NCI-H1105 treated with DMSO at 0.1 percent for 48 hours (cell line): ENCODE data around the gene TMEM218.
"Not testable (repeated sequence)": the region's sequence is repeated elsewhere in the genome, so short reads cannot be mapped to it uniquely, and the experiment has no call there.

Source experiments
- DNase-seq: peaks from one replicate; lab custom pipeline; 2025; lab: John Stamatoyannopoulos, UW

The TMEM218 gene

DNA sequence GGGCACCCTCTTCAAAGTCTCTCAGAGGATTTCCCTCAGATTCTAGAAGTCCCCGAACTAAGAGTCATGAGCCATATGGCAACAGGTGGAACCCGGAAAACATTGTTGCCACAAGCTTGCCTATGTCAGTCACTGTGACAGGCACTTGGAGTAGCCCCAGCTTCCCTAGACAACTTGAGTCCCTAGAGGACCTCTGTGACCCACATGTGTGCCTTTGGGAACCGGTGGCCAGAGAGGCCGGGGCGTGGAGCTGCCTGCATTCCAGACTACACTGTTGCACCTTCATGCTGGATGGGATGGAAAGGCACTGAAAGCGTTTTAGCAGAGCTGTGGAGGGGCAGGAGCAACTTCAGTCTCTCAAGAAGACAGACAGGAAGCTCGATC, 36.2 kb downstream of the TMEM218 start:
- no peak for DNase-seq

DNA sequence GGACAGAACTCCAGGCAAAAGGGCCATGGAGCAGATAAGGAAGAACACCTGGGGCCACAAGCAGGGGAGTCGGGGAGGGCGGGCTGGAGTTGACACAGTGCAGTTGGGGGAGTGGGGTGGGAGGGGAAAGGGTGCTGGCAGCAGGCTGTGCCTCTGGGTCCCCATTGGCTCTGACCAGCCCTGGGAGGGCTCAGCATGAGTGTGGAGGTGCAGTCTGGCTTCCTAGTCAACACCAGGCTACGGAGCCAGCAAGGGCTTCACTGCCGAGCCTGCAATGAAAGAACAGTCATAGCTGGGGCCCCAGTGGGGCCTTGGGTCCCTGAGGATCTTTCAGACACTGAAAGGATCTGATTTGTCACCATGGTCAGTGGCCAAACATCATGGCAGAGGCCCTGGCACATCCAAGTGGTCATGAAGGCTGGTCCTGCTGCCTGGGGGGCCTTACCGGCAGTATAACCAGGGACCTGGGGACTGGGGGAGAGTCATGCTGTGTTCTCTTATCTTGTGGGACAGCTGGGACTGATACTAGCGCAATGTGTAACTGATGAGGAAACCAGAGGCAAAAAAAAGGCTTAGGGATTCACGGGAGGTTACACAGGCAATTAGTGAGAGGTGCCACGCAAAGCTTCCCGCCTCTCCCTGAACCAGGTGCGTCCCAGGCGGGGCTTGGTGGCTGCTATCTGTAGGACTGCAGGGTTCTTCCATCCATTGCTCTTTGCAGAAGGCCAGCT, 36.8 kb downstream of the TMEM218 start:
- DNase-seq = no peak

DNA sequence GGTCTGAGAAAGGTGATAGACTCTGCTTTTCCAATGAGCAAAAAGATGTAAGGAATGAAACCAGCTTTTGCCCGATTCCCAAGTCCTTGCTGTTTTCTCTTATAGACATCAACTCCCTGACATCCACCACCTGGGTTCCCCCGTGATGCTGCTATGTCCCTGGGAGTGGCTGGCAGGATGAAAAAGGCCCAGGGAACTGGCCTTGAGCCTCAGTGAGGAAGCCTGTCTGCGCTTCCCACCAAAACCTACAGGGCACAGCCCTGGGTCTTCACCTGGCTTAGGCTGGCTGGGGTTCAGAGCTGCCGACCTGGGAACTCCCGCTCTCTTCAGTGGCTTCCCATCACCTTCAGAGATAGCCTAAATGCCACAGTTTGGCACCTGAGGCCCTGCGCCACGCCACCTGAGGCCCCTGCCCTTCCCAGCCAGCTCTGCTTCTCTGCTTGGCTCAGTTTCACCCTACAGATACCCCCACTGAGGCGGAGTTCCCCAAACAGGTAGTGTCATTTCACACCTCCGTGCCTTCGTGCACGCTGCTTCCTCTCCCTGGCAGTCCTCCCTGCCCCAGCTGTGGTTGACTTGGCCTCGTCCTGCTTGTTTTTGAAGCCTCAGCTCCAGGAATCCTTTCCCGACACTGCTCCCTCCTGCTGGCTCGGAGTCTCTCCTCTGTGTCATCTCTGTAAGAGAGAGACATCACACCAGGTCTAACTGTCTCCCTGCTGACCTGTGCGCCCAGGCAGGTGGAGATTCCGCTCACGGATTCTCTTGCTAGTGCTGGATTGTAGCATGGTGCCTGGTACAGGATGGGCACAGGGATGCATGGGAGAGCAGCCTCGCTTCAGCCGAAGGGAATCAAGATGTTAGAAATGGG, 37.6 kb downstream of the TMEM218 start:
- no peak for DNase-seq

DNA sequence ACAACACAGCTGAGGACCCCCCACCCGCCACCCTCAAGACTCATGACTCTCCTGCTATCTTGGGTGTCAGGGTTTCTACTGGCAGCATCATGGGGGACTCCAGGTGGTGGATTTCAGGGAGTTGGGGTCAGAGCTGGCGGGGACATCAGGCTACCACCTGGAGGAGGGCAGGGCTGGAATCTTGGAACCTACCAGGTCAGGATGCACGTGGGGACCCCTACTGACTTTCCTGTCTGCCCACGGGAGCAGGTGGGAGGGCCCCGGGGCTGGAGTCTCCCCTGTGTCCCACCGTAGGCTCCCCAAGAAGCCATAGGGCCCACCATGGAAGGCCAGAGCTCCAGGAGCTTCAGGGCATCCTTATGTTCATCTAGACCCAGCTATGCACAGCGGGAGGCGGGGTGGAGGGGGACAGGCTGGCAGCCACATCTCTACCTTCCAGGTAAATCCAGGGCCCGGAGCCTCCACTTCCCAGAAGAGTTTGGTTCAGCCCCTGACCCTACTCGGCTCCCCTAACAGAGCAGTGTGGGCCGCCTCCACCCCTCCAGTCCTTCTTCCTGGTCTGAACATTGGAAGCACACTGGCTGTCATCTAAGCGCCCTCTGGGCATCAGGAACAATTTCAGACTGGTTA, 38.4 kb downstream of the TMEM218 start:
- DNase-seq = no peak

DNA sequence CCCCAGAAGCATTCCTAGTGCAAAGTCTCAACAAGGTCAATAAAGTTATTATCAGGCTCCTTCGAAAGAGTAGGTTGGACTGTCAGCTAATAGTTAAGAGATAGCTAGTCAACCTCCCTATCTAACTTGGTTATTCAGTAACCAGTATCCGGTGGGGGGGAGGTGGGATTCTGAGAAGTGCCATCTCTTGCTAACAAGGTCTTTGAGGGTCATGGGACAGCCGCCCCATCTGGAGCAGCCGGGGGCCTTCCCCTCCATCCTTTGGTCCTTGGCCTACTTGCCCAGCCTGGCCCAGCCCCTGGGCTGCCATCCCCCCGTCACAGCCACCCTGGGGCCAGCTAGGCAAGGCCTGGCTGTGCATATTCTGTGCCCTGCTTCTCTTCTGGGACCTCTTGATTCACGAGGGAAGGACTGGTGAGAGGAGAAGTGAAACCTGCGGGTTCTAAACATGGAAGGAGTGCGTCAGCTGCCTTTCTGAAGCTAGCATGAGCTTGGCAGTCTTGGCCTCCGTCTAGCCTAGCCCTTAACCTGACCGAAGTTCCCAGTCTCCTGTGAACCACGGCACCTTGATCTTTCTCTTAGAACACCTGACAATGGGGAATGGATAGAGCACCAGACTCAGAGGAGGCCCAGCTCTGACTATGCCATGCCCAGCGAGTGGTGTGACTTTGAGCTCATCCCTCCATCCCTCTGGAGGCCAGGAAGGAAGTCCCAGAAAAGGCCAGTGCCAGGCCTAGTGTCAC, 39.0 kb downstream of the TMEM218 start:
- no peak for DNase-seq

DNA sequence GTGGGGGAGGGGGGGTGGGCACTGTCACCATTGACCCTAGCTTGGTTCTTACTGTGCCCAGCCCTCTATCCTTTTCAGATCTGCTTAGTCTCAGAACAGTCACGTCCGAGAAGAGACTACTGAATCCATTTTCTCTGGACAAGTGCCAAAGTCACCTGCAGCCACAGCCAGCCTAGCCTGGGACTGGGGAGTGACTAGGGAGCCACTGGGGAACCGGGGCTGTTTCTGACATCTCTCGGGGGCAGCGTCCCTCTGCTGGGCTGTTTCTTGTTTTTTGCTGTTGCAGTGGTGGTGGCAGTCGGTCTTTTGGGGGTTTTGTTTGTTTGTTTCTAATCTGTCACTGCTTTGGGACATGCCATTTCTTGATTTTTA, 39.6 kb downstream of the TMEM218 start:
- DNase-seq = no peak

DNA sequence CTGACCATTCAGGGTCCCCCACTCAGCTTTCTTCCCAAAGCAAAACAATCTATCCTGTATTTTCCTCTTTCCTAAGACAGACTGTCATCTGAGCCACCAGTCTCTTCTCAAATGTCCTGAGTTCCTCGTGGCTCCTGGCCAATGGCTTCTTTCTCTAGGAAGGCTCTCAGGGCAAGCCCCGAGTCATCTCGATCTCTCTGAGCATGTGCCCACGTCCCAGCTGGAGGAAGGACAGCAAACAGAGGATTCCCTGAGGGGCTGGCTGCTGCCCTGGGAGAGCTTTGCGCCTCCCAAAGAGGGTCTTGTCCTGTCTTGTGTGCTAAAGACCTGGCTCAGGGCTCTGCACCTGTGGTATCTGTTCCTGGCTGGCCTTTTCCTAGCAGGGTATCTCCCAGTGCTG, 40.0 kb downstream of the TMEM218 start:
- DNase-seq = no peak

DNA sequence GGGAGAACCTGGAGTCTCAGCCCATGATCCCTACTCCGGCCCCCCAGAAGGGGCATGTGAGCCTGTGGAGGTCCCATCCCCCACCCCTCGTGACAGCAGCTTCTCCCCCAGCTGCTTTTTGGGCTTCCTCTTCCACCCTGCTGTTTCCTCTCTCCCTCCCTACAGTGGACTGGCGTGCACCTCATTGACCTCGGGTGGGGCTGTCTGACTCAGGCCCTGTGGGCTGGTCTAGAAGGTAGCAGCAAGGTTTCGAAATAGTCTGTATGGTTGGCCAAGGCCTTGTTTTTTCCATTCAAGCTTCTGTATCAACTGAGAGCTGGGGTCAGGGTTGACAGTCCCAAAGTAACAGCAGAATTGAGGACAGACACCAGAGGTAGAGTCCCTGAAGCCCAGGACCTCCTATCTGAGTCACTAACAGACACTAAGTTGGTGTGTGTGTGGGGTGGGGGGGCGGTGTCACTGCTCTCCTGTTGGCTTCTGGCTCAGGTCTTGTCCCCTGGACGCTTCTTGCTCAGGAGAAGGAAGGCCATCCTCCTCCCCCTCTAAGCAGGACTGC, 40.6 kb downstream of the TMEM218 start:
- no peak for DNase-seq

DNA sequence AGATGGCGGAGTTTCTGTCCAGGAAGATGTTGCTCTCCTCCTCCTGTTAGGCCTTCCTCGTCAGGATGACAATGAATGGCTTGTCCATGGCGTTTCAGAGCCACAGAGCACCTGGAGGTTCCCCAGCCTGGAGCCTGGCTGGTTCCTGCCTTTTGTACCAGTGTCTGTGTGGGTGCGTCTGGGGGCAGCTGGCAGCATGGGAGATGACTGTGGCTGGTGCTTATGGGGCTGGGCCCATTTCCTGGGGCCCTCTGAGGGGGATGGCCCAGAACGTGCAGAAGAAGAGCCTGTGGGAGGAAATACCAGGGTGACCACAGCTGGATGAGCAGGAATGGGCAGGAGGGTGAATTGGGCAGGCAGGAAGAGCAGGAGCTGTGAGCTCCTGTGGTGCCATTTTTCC, 41.6 kb downstream of the TMEM218 start:
- no peak for DNase-seq

DNA sequence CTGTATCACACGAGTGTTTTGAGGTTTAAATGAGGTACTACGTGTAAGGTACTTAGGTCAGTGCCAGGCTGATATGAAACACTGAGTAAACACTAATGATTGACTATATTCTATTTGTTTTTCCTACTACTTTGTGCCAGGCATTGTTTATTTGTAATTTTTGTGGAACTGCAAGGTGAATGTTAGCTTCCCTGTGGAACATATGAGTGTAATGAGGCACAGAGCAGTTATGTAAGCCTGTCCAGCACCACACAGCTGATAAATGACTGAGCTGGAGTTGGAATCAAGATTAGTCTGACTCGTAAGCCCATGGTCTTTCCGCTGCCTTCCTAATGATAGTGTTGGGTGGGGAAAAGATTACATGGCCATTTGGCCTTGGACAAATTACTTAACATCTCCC, 42.4 kb downstream of the TMEM218 start:
- no peak for DNase-seq

DNA sequence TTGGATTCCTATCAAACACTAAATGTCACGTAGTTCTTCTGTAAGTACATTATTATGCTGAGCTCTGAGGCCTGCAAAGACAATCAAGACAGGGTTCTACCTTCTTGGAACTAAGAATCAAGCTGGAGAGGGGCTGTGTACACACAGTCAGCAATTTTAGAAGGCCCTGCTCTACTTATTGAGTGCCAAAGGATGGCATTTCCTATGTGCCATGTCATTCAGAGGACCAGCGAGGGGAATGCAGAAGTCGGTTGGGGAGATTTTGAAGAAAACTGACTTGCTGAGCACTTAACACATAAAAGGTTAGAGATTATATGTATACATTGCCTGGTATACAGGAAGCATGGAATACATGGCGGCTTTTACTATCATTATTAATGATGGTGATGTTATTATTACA, 43.1 kb downstream of the TMEM218 start:
- no peak for DNase-seq

DNA sequence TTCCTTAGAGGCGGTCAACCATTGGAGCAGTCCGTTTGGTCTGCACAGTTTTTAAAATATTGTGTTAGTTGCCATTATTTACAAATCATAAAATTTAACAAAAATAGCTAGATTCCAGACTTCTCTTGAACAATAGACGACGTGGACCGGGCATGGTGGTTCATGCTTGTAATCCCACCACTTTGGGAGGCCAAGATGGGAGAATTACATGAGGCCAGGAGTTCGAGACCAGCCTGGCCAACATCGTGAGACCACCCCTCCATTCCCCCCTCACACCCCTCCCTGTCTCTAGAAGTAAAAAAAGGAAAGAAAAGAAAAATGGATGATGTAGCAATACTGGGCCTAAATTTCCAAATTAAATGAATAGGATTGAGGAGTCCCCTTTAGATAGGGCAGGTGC, 47.4 kb downstream of the TMEM218 start:
- no peak for DNase-seq

DNA sequence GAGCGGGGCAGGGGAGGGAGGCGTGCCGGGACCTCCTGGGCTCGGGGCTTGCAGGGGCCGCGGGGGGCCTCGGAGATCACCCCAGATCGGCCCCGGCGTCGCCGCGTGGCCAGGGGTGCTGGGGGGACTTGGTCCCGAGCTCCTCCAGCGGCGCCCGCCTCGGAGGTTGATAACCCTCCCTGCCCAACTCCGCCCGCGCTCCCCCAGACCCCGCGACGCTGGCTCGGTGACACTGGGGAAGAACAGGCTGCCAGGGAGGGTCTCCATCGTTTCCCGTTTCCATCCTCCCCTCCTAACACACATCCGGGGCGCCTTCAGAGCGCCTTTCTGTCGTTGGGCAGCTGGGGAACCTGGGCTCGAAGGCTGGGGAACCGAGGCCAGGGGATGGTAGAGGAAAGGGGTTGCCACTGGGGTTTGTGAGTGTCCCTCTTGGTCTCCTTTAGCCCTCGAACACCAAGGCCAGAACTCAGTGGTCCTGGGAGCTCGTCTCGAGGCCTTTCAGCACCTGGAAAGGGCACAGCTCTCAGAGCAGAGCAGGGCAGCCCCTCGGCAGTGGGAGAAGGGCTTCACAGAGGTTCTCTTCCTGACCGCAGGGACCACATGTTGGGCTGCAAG, 47.9 kb downstream of the TMEM218 start:
- DNase-seq = no peak

DNA sequence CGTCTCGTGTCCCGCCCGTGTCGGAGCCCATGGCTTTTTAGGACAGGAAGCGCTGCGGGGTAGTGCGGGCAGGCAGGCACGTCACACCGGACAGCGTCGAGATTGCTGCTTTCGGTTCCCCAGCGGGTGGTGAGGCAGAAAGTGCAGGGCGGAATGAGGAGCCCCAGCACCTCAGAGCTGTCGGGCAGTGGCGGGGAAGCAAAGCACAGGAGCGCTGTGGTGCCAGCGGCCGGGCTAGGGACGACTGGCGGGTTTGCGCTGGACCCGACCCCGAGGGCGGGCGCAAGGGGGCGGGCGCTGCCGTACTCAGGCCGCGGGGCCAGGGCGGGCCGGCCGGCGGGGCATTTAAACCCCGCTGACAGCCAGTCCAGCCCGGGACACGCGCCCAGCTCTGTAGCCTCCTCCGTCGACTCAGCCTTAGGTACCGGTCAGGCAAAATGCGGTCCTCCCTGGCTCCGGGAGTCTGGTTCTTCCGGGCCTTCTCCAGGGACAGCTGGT, 48.4 kb downstream of the TMEM218 start, which contains the start of gene SLC37A2:
SLC37A2 (plus strand) TSS at position 375 of the 498 bp plus-strand sequence; CDS start at position 438, 63 bp downstream.
- DNase-seq = peak; percentile 37

DNA sequence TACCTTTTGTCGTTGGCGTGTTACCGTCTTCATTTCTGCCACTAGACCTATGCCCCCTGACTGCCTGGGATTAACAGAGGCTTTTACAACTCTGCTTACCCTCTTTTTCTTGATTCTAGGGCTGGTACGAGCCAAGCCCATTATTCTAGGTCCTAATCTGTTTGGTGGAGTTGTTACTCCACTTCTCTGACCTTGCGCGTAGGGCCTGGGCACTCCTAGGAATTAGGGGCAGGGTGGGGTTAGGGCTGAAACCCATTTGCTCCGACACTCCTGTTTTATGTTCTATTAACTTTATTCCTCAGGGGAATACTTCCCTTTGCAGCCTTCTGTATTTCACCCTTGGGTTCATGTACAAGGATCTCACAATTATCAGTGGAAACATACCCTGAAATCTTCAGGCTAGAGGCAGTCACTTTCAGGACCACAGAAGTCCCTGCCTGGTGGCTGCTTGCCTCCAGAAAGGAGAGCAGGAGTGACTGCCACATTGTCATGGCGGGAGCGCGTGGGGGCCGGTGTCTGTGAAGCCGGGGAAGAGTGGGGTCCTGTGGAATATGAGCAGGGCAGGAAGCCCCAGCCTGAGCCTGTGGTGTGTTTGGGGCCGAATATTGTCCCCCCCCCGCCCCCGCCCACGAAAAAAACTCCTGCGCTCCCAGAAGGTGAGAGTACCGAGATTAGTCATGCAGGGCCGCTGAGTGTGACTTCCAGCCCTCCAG, 49.1 kb downstream of the TMEM218 start:
- no peak for DNase-seq

DNA sequence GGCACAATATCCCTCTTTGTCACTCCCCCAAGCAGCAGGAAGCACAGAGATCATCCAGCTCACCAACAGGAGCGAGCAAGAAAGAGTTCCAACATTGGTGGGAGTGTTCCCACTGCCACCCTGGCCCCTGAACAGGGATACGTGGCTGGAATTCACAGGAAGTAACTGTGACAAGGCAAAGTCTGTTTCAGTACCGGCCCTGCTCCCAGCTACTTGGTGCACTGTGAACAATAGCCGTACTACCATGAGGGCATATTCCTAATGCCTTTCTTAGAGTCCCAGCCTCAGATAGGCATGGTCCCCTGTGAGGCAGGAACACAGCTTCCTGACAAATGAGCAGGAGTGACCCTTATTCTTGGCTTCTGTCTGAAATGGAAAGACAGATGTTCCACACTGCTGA, 50.1 kb downstream of the TMEM218 start:
- no peak for DNase-seq

DNA sequence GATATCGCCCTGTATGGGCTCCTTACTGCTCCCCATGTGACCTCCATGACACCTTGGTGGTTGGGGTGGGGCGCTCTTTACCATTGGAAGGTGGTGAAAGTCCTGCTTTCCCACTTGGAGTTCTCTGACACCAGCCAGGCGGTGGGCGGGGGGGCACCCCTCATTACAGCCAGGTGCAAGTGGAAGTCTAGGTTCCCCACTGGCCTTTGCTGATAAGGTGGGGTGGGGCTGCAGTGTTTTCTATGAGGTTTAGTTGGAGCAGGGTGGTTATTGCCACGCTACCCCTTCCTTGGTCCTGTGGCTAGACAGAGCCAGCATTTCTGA, 53.8 kb downstream of the TMEM218 start:
- no peak for DNase-seq

DNA sequence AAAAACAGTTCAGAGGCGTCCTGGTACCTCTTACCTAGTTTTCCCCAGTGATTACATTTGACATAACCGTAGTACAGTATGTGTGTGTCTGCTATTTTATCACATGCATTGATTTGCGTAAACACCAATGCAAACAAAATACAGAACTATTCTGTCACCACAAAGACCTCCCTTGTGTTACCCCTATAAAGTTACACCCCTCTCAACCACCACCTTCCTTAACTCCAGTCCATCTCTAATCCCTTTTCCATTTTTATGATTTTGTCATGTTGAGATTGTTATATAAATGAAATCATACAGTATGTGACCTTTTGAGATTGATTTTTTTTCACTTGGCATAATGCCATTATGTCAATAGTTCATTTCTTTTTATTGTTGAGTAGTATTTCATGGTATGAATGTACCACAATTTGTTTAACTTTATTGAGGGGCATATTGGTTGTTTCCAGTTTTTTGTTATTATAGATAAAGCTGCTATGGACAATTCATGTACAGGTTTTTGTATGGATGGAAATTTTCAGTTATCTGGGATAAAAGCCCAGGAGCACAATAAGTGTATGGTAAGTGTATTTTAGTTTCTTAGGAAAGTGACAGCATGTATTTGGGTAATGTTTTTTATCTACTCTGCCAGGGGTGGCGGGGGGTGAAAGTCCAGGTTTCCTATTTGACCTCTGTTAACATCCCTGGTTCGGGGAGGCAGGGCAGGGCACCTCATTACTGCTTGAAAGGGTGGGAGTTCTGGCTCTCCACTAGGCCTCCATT, 54.3 kb downstream of the TMEM218 start:
- DNase-seq = no peak

DNA sequence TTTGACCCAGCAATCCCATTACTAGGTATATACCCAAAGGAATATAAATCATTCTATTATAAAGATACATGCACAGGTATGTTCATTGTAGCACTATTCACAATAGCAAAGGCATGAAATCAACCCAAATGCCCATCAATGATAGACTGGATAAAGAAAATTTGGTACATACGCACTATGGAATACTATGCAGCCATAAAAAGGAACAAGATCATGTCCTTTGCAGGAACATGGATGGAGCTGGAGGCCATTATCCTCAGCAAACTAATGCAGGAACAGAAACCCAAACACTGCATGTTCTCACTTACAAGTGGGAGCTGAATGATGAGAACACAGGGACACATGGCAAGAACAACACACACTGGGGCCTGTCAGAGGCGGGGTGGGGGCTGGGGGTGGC, 55.3 kb downstream of the TMEM218 start:
- DNase-seq = not testable (repeated sequence)

DNA sequence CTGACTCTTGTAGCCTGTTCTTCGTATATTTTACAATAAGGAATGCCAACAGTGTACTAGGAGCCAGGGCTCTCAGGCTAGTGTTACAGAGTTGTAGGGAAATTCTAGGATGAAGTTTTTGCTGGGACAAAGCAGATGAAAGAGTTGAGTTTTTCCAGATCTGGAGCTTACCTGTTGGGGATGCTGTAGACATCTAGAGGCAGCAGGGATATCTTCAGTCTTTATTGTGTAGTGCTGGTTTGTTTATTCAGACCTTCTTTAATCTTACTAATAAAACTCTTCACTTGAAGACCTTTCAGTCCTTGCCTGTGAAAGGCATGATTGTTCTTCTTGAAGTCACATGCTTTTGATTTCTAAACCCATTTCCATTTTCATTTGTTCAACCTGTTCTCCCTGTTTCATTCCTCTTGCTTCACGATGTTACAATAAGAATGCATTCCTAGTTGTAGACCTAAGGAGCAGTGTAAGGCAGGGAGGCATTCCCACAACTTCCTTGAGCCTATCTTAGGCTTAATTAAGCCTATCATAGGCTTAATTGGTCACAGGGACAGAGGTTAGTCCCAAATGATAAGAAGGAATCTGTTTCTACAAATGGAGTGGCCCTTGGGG, 56.2 kb downstream of the TMEM218 start:
- DNase-seq = no peak
